HG02571 (cell line): ENCODE data around the gene TMEM200C.

Experiments
- ATAC-seq: cut with Tn5 transposase; IDR thresholded peaks from one replicate; pipeline ENCODE4 v1.9.1; 2021; ENCODE audit warnings: mild to moderate bottlenecking, moderate library complexity; ENCODE audit not compliant: unreplicated experiment

The TMEM200C gene

GRCh38 chr18:5895299-5895875, at the start of gene TMEM200C:
TSS of gene TMEM200C (minus strand) at chr18:5895522. CDS start at chr18:5892063, 3,459 bp downstream.
- ATAC-seq: no peak

- no peak for ATAC-seq
Measured at GRCh38 chr18:5944448-5944847, 49.1 kb upstream of the TMEM200C start.

- no peak for ATAC-seq
Measured at GRCh38 chr18:5943514-5943913, 48.2 kb upstream of the TMEM200C start.

GRCh38 chr18:5942591-5942990, 47.3 kb upstream of the TMEM200C start:
- ATAC-seq: no peak

GRCh38 chr18:5941890-5942289, 46.6 kb upstream of the TMEM200C start:
- no peak for ATAC-seq

- no peak for ATAC-seq
Measured at GRCh38 chr18:5939801-5940667, 44.7 kb upstream of the TMEM200C start.

GRCh38 chr18:5937795-5938194, 42.5 kb upstream of the TMEM200C start:
- ATAC-seq: no peak

GRCh38 chr18:5937121-5937520, 41.8 kb upstream of the TMEM200C start:
- no peak for ATAC-seq

GRCh38 chr18:5930789-5931188, 35.5 kb upstream of the TMEM200C start:
- no peak for ATAC-seq

- ATAC-seq: no peak
Measured at GRCh38 chr18:5918205-5918858, 23.0 kb upstream of the TMEM200C start.

- ATAC-seq: no peak
Measured at GRCh38 chr18:5914951-5915350, 19.6 kb upstream of the TMEM200C start.

GRCh38 chr18:5914016-5914415, 18.7 kb upstream of the TMEM200C start:
- no peak for ATAC-seq

GRCh38 chr18:5912566-5912965, 17.2 kb upstream of the TMEM200C start:
- ATAC-seq: no peak

- ATAC-seq: no peak
Measured at GRCh38 chr18:5909125-5909524, 13.8 kb upstream of the TMEM200C start.

- ATAC-seq: no peak
Measured at GRCh38 chr18:5903386-5903785, 8.1 kb upstream of the TMEM200C start.

- no peak for ATAC-seq
Measured at GRCh38 chr18:5900262-5900661, 4.9 kb upstream of the TMEM200C start.

GRCh38 chr18:5899835-5900234, 4.5 kb upstream of the TMEM200C start:
- no peak for ATAC-seq

GRCh38 chr18:5895876-5896740, 786 bp upstream of the TMEM200C start:
- no peak for ATAC-seq

GRCh38 chr18:5894611-5895298, 567 bp downstream of the TMEM200C start:
- ATAC-seq: no peak

GRCh38 chr18:5893956-5894610, 1.2 kb downstream of the TMEM200C start:
- ATAC-seq: no peak
